Bronchial epithelial cell (primary cell): ENCODE measurements around the gene SLAMF6. TPM values are rescaled to one million over a fixed set of nuclear protein-coding genes. Genes with fewer than 3 reads are reported as not detected.
"Not testable (repeated sequence)": the region's sequence is repeated elsewhere in the genome, so short reads cannot be mapped to it uniquely, and the experiment has no call there.

Experiments used
- DNase-seq: peaks from one replicate; pipeline ENCODE4 v3.0.0-alpha.2; 2010; ENCODE audit warnings: low read depth
- FAIRE-seq: peaks from 2 replicates; lab custom pipeline; 2011; peaks lifted over from hg19 to GRCh38; lab: Jason Lieb, UNC
- H3K27me3 ChIP-seq: 2 replicates; pipeline ENCODE4 v1.5.1; 2011; ENCODE audit warnings: low read length; ENCODE audit not compliant: control insufficient read depth, insufficient read depth
- H3K36me3 ChIP-seq: 2 replicates; pipeline ENCODE4 v1.5.1; 2011; ENCODE audit warnings: low read length; ENCODE audit not compliant: control insufficient read depth, insufficient read depth
- H3K4me3 ChIP-seq: 2 replicates; pipeline ENCODE4 v1.5.1; 2011; ENCODE audit warnings: mild to moderate bottlenecking, low read depth, low read length, control low read depth
- CTCF ChIP-seq: IDR thresholded peaks from 2 replicates; pipeline ENCODE4 v1.5.1; 2011; ENCODE audit warnings: mild to moderate bottlenecking, moderate library complexity, low read length, control low read depth, inconsistent platforms; ENCODE audit not compliant: insufficient read depth, severe bottlenecking
- total RNA-seq: library from RNA; depleted of rRNA; stranded (reverse); fragments of >200 nt; gene quantifications from 2 replicates; pipeline ENCODE4 v1.2.1, GENCODE V29; 2014

The SLAMF6 gene
- total RNA-seq, 1 donor from 2014 or later: not detected

- H3K36me3 ChIP-seq: no peaks in the 10 kb centered on the region
- H3K4me3 ChIP-seq: no peak overlapping the region
- DNase-seq (no peak), FAIRE-seq (no peak)
- H3K27me3 ChIP-seq: no peaks in the 10 kb centered on the region
- TF ChIP-seq CTCF: no peak
These were observed 18.4 kb downstream of the SLAMF6 start for GRCh38 chr1:160504651-160505050.

- FAIRE-seq (no peak), DNase-seq (no peak)
- Histone ChIP-seq H3K36me3 (no peaks in the 10 kb centered on the region), H3K27me3 (no peaks in the 10 kb centered on the region), H3K4me3 (no peak overlapping the region)
- no peak for TF ChIP-seq CTCF
These were observed 20.0 kb downstream of the SLAMF6 start for GRCh38 chr1:160503087-160503486.

GRCh38 chr1:160500321-160500990 lies 22.6 kb downstream of the SLAMF6 start:
- Histone ChIP-seq H3K27me3 (no peaks in the 10 kb centered on the region), H3K4me3 (no peak overlapping the region), H3K36me3 (no peaks in the 10 kb centered on the region)
- no peak for DNase-seq
- TF ChIP-seq CTCF: no peak
- no peak for FAIRE-seq

GRCh38 chr1:160499631-160500030 lies 23.4 kb downstream of the SLAMF6 start:
- H3K4me3 ChIP-seq: no peak overlapping the region
- no peak for TF ChIP-seq CTCF
- H3K36me3 ChIP-seq: no peaks in the 10 kb centered on the region
- FAIRE-seq (no peak), DNase-seq (no peak)
- H3K27me3 ChIP-seq: no peaks in the 10 kb centered on the region

GRCh38 chr1:160498301-160499065 lies 24.6 kb downstream of the SLAMF6 start:
- FAIRE-seq, H3K27me3 ChIP-seq, DNase-seq, H3K4me3 ChIP-seq, H3K36me3 ChIP-seq: not testable (repeated sequence)

- TF ChIP-seq CTCF: no peak
- FAIRE-seq: peak; percentile 47
- Histone ChIP-seq H3K36me3 (no peaks in the 10 kb centered on the region), H3K4me3 (no peak overlapping the region), H3K27me3 (no peaks in the 10 kb centered on the region)
- DNase-seq: no peak
These were observed 26.7 kb downstream of the SLAMF6 start for GRCh38 chr1:160496334-160496733.
